Astrocyte (in vitro differentiated cells and primary cell): ENCODE results near the gene MAP2.

Source experiments
- CTCF ChIP-seq: IDR thresholded peaks from 2 replicates; pipeline ENCODE4 v1.5.1; 2011; ENCODE audit warnings: low read depth, mild to moderate bottlenecking, inconsistent platforms, low read length, moderate library complexity; ENCODE audit not compliant: insufficient read depth
- EZH2 ChIP-seq: IDR thresholded peaks from 2 replicates; pipeline ENCODE4 v1.6.1; 2012; ENCODE audit warnings: mild to moderate bottlenecking, low read length, inconsistent platforms; ENCODE audit not compliant: insufficient read depth

- TF ChIP-seq EZH2 (no peak), CTCF (no peak)
Observed at GRCh38 chr2:209773377-209773776, 349.5 kb downstream of the MAP2 start.
